LNCAP (cell line): ENCODE results near the gene MSI2.

Source experiments
- CTCF ChIP-seq: fragments of 450-650 bp; IDR thresholded peaks from 2 replicates; pipeline ENCODE4 v1.5.1; 2017; ENCODE audit warnings: mild to moderate bottlenecking

MSI2 gene

GRCh38 chr17:57454729-57455062 lies 198.4 kb downstream of the MSI2 start:
- no peak for TF ChIP-seq CTCF

- no peak for TF ChIP-seq CTCF
Measured at GRCh38 chr17:57455063-57455914, 199.0 kb downstream of the MSI2 start.

- TF ChIP-seq CTCF = no peak
Measured at GRCh38 chr17:57456622-57457021, 200.3 kb downstream of the MSI2 start.

- TF ChIP-seq CTCF = no peak
Measured at GRCh38 chr17:57457188-57457587, 200.9 kb downstream of the MSI2 start.

GRCh38 chr17:57458718-57459285 lies 202.5 kb downstream of the MSI2 start:
- TF ChIP-seq CTCF = no peak

GRCh38 chr17:57459286-57459915 lies 203.1 kb downstream of the MSI2 start:
- no peak for TF ChIP-seq CTCF

- no peak for TF ChIP-seq CTCF
Measured at GRCh38 chr17:57461082-57461481, 204.8 kb downstream of the MSI2 start.
